Measurements from ENCODE around the gene GAPDH.
"Not testable (repeated sequence)": the region's sequence is repeated elsewhere in the genome, so short reads cannot be mapped to it uniquely, and the experiment has no call there.

Gene GAPDH

DNA sequence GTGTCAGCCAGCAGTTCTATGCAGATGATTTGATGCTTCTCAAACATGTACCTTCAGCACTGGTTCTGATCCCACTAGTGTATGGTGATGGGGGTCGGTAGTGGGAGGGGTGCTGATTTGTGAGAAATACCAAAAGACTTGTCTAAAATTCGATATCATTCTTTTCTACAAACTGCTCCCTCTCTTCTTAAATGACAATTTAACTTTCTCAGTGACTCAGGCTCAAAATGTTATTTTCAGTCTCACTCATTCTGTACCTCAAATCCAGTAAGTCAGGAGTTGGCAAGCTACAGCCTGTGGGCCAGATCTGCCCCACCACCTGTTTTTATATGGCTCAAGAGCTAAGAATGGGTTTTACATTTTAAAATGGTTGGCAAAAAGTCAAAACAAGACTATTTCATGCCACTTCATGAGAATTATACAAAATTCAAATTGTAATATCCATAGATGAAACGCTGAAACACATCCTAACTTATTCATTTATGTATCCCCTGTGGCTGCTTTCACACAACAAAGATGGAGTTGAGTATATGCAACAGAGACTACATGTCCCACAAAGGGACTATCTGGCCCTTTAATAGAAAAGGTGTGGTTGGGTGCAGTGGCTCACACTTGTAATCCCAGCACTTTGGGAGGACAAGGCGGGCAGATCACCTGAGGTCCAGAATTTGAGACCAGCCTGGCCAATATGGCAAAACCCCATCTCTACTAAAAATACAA is 40.4 kb downstream of the GAPDH start:
- DNase-seq (ENCODE audit: low read depth in 2 of 2), result no peak
- TF ChIP-seq, protein P1, sequence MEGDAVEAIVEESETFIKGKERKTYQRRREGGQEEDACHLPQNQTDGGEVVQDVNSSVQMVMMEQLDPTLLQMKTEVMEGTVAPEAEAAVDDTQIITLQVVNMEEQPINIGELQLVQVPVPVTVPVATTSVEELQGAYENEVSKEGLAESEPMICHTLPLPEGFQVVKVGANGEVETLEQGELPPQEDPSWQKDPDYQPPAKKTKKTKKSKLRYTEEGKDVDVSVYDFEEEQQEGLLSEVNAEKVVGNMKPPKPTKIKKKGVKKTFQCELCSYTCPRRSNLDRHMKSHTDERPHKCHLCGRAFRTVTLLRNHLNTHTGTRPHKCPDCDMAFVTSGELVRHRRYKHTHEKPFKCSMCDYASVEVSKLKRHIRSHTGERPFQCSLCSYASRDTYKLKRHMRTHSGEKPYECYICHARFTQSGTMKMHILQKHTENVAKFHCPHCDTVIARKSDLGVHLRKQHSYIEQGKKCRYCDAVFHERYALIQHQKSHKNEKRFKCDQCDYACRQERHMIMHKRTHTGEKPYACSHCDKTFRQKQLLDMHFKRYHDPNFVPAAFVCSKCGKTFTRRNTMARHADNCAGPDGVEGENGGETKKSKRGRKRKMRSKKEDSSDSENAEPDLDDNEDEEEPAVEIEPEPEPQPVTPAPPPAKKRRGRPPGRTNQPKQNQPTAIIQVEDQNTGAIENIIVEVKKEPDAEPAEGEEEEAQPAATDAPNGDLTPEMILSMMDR (IDR thresholded peaks at IDR 0.05; ENCODE audit: low read depth, low read length), result no peak
- H3K4me3 ChIP-seq (replicated peaks in 1 of 2; ENCODE audit: low read depth in 2 of 2, low read length in 2 of 2), result no peak overlapping the region

DNA sequence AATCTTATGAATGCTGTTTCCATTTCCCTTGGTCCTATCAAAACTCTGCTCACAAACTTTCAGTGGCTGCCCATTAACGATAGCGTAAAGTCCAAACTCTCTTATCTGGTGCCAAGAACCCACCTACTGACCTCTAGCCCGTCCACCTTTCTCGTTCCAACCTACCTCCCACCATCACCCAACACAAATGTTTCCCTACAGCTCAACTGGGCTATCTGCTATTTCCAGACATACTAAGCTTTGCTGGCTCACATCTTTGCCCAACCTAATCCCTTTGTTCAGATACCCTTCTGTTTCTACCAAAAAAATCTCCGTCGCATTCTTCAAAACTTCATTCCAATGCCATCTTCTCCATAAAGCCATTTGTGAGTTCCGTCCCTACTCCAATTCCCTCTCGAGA is 41.3 kb downstream of the GAPDH start:
- no peak for DNase-seq (ENCODE audit: low read depth in 2 of 2)
- TF ChIP-seq, protein P1 (IDR thresholded peaks at IDR 0.05; ENCODE audit: low read depth, low read length), result no peak

DNA sequence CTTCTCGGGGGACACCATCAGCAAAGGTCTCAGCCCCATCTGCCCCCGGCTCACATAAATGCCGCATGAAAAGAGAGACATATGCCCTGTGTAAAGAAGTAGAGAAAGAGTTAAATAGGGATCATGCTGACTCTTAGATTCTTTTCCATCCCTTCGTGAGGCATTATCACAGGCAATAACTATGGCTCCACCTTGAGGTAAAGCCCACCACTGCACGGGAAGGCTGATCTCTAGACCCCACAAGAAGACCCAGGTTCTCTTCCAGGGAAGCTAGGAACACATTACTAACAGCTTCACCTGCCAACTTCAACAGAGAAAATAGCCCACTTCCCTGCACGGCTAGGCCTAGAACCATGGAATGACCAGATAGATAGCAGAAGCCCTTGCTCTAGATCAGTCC is 47.9 kb downstream of the GAPDH start:
- DNase-seq (ENCODE audit: low read depth in 2 of 2), result no peak
- TF ChIP-seq, protein P1 (IDR thresholded peaks at IDR 0.05; ENCODE audit: low read depth, low read length), result no peak

More for the DNA sequence above, 41.3 kb downstream of the GAPDH start:
- H3K4me3 ChIP-seq (replicated peaks in 1 of 2; ENCODE audit: low read depth in 2 of 2, low read length in 2 of 2), result no peak overlapping the region

DNA sequence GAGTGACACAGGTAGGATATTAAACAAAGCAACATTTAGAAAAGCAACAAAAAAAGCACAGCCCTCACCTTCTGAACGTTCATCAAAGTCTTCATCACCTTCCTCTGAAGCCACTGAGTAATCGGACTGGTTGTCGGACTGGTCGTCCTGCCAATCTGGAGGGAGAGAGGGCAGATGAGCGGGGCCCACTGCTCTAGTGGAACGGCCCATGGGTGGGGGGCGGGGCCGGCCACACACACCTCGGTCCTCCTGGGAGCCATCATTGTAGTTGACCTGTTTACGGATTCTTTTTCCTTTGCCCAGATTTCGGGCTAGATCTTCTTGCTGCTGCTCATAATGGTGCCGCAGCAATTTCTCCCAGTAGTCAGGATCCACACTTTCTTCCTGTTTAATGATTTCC is 48.6 kb downstream of the GAPDH start:
- TF ChIP-seq, protein P1 (IDR thresholded peaks at IDR 0.05; ENCODE audit: low read depth, low read length), result no peak
- H3K4me3 ChIP-seq (replicated peaks in 1 of 2; ENCODE audit: low read depth in 2 of 2, low read length in 2 of 2), result no peak overlapping the region
- DNase-seq (ENCODE audit: low read depth in 2 of 2), result no peak

More for the DNA sequence above, 47.9 kb downstream of the GAPDH start:
- no peak overlapping the region for H3K4me3 ChIP-seq (replicated peaks in 1 of 2; ENCODE audit: low read depth in 2 of 2, low read length in 2 of 2)

DNA sequence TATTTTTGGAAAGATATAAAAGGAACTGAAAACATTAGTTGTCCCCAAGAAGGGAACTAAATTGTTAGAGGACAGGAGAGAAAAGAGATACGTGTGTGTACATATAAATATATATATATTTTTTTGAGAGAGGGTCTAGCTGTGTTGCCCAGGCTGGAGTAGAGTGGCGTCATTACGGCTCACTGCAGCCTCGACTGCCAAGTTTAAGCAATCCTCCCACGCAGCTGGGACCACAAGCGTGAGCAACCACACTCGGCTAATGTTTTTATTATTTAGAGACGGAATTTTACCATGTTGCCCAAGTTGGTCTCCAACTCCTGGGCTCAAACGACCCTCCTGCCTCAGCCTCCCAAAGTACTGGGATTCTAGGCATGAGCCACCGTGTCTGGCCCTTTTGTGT is 50.0 kb downstream of the GAPDH start:
- TF ChIP-seq, protein P1 (IDR thresholded peaks at IDR 0.05; ENCODE audit: low read depth, low read length), result no peak
- no peak overlapping the region for H3K4me3 ChIP-seq (replicated peaks in 1 of 2; ENCODE audit: low read depth in 2 of 2, low read length in 2 of 2)
- DNase-seq (ENCODE audit: low read depth in 2 of 2), result no peak

DNA sequence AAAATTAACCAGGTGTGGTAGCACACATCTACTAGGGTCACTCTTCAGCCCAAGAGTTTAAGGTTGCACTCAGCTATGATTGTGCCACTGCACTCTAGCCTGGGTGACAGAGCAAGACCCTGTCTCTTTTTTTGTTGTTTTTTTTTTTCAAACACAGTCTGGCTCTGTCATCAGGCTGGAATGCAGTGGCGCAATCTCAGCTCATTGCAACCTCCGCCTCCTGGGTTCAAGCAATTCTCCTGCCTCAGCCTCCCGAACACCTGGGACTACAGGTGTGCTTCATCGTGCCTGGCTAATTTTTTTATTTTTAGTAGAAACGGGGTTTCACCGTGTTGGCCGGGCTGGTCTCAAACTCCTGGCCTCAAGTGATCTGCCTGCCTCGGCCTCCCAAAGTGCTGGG is 52.3 kb downstream of the GAPDH start:
- DNase-seq (ENCODE audit: low read depth in 2 of 2), result peak in 1 of 2 donors; percentile 34

More for the DNA sequence above, 52.3 kb downstream of the GAPDH start:
- not testable (repeated sequence) for H3K4me3 ChIP-seq (replicated peaks in 1 of 2; ENCODE audit: low read depth in 2 of 2, low read length in 2 of 2)
